Activated naive CD4-positive, alpha-beta T cell treated with anti-CD3 and anti-CD28 coated beads, Interleukin-2, amount 10 ng/mL, durations not matched to agents 7 days and 5 days (primary cell): ENCODE results near the gene PHF21A.
"Not testable (repeated sequence)": the region's sequence is repeated elsewhere in the genome, so short reads cannot be mapped to it uniquely, and the experiment has no call there.

Experiments
- CTCF ChIA-PET: fragments of 350-600 bp; sonication (Branson Sonifier 250); formaldehyde crosslinking; loops from one replicate; lab custom pipeline; 2021; ENCODE audit warnings: antibody characterized with exemption; lab: Charles Lee
- DNase-seq: peaks from one replicate; pipeline ENCODE4 v3.0.0-alpha.2; 2020
- H3K27ac Mint-ChIP-seq: one replicate; pipeline ENCODE4 v1.8.0; 2021; ENCODE audit warnings: mild to moderate bottlenecking, moderate library complexity, mixed read lengths
- H3K27me3 Mint-ChIP-seq: one replicate; pipeline ENCODE4 v1.8.0; 2021; ENCODE audit warnings: mild to moderate bottlenecking, mixed read lengths
- H3K36me3 Mint-ChIP-seq: one replicate; pipeline ENCODE4 v1.8.0; 2021; ENCODE audit warnings: mixed read lengths
- H3K4me1 Mint-ChIP-seq: one replicate; pipeline ENCODE4 v1.8.0; 2021; ENCODE audit warnings: mixed read lengths
- H3K4me3 Mint-ChIP-seq: one replicate; pipeline ENCODE4 v1.8.0; 2021; ENCODE audit warnings: mild to moderate bottlenecking, moderate library complexity, mixed read lengths
- H3K9me3 Mint-ChIP-seq: one replicate; pipeline ENCODE4 v1.8.0; 2021; ENCODE audit warnings: mixed read lengths

Gene PHF21A

GRCh38 chr11:46018651-46019050 is 102.6 kb downstream of the PHF21A start:
- no peaks in the 10 kb centered on the region for H3K27me3 Mint-ChIP-seq
- H3K9me3 Mint-ChIP-seq = peaks cover 2% of the 10 kb centered on the region
- no peak overlapping the region for H3K4me3 Mint-ChIP-seq
- CTCF ChIA-PET = interaction anchor here (0.6 to 1.0 kb wide), 2 partner anchors 12 to 33 kb away, joined by 3 to 4 read pairs; no protein-coding TSS in a partner anchor
- H3K36me3 Mint-ChIP-seq = no peaks in the 10 kb centered on the region
- no peak for DNase-seq
- no peak overlapping the region for H3K27ac Mint-ChIP-seq
- no peaks in the 10 kb centered on the region for H3K4me1 Mint-ChIP-seq

GRCh38 chr11:46017341-46017740 is 103.9 kb downstream of the PHF21A start:
- Mint-ChIP-seq H3K4me1 (no peaks in the 10 kb centered on the region), H3K4me3 (no peak overlapping the region), H3K36me3 (no peaks in the 10 kb centered on the region), H3K9me3 (peaks cover 2% of the 10 kb centered on the region), H3K27me3 (no peaks in the 10 kb centered on the region), H3K27ac (no peak overlapping the region)
- CTCF ChIA-PET = no interaction called here
- DNase-seq = no peak

GRCh38 chr11:46015941-46016340 is 105.3 kb downstream of the PHF21A start:
- Mint-ChIP-seq H3K4me3 (no peak overlapping the region), H3K27me3 (no peaks in the 10 kb centered on the region), H3K9me3 (peaks cover 2% of the 10 kb centered on the region), H3K36me3 (no peaks in the 10 kb centered on the region), H3K27ac (no peak overlapping the region), H3K4me1 (no peaks in the 10 kb centered on the region)
- DNase-seq = no peak
- CTCF ChIA-PET = interaction anchor here (0.6 to 1.2 kb wide), 2 partner anchors 9 kb away, joined by 3 to 5 read pairs; no protein-coding TSS in a partner anchor

GRCh38 chr11:46014168-46014567 is 107.1 kb downstream of the PHF21A start:
- H3K9me3 Mint-ChIP-seq, H3K4me1 Mint-ChIP-seq, H3K27ac Mint-ChIP-seq, H3K27me3 Mint-ChIP-seq, CTCF ChIA-PET, DNase-seq, H3K4me3 Mint-ChIP-seq, H3K36me3 Mint-ChIP-seq: not testable (repeated sequence)

GRCh38 chr11:46012185-46012584 is 109.1 kb downstream of the PHF21A start:
- Mint-ChIP-seq H3K27ac (no peak overlapping the region), H3K9me3 (peaks cover 2% of the 10 kb centered on the region), H3K27me3 (no peaks in the 10 kb centered on the region), H3K4me1 (no peaks in the 10 kb centered on the region), H3K36me3 (no peaks in the 10 kb centered on the region), H3K4me3 (no peak overlapping the region)
- CTCF ChIA-PET = interaction anchor here (0.6 to 1.2 kb wide), 3 partner anchors 9 to 139 kb away, joined by 3 read pairs; no protein-coding TSS in a partner anchor
- no peak for DNase-seq

- H3K36me3 Mint-ChIP-seq = no peaks in the 10 kb centered on the region
- H3K4me1 Mint-ChIP-seq = no peaks in the 10 kb centered on the region
- DNase-seq = no peak
- CTCF ChIA-PET = no interaction called here
- H3K9me3 Mint-ChIP-seq = peaks cover 2% of the 10 kb centered on the region
- H3K27ac Mint-ChIP-seq = no peak overlapping the region
- H3K4me3 Mint-ChIP-seq = no peak overlapping the region
- H3K27me3 Mint-ChIP-seq = no peaks in the 10 kb centered on the region
Observed at GRCh38 chr11:46010100-46010499, 111.2 kb downstream of the PHF21A start.

- CTCF ChIA-PET = no interaction called here
- H3K27ac Mint-ChIP-seq = no peak overlapping the region
- no peak overlapping the region for H3K4me3 Mint-ChIP-seq
Observed at GRCh38 chr11:46009647-46010046, 111.6 kb downstream of the PHF21A start.

GRCh38 chr11:46006418-46007070 is 114.7 kb downstream of the PHF21A start:
- H3K27me3 Mint-ChIP-seq = no peaks in the 10 kb centered on the region
- no peak overlapping the region for H3K4me3 Mint-ChIP-seq
- no peaks in the 10 kb centered on the region for H3K4me1 Mint-ChIP-seq
- H3K27ac Mint-ChIP-seq = no peak overlapping the region
- DNase-seq = peak; percentile 33
- no peaks in the 10 kb centered on the region for H3K9me3 Mint-ChIP-seq
- CTCF ChIA-PET = interaction anchor here (0.6 to 2.9 kb wide), 30 partner anchors 9 to 928 kb away, joined by 3 to 52 read pairs (median 4); partner anchors contain the start of gene PEX16
- H3K36me3 Mint-ChIP-seq = no peaks in the 10 kb centered on the region

More at GRCh38 chr11:46009647-46010046, 111.6 kb downstream of the PHF21A start:
- Mint-ChIP-seq H3K36me3 (no peaks in the 10 kb centered on the region), H3K9me3 (no peaks in the 10 kb centered on the region), H3K27me3 (no peaks in the 10 kb centered on the region), H3K4me1 (no peaks in the 10 kb centered on the region)
- DNase-seq = no peak

GRCh38 chr11:46003572-46003971 is 117.7 kb downstream of the PHF21A start:
- CTCF ChIA-PET = interaction anchor here (0.6 to 1.2 kb wide), 3 partner anchors 9 to 186 kb away, joined by 3 to 5 read pairs (median 4); no protein-coding TSS in a partner anchor
- no peak for DNase-seq
- Mint-ChIP-seq H3K9me3 (no peaks in the 10 kb centered on the region), H3K4me3 (no peak overlapping the region), H3K4me1 (no peaks in the 10 kb centered on the region), H3K27me3 (no peaks in the 10 kb centered on the region), H3K27ac (no peak overlapping the region), H3K36me3 (no peaks in the 10 kb centered on the region)

- DNase-seq = no peak
- no peaks in the 10 kb centered on the region for H3K9me3 Mint-ChIP-seq
- H3K27me3 Mint-ChIP-seq = no peaks in the 10 kb centered on the region
- no peaks in the 10 kb centered on the region for H3K36me3 Mint-ChIP-seq
- no peak overlapping the region for H3K4me3 Mint-ChIP-seq
- CTCF ChIA-PET = interaction anchor here (1.3 to 3.2 kb wide), 2 partner anchors 37 to 135 kb away, joined by 3 to 13 read pairs; no protein-coding TSS in a partner anchor
- H3K4me1 Mint-ChIP-seq = no peaks in the 10 kb centered on the region
- no peak overlapping the region for H3K27ac Mint-ChIP-seq
Observed at GRCh38 chr11:46002189-46002588, 119.1 kb downstream of the PHF21A start.

- no peak overlapping the region for H3K4me3 Mint-ChIP-seq
- H3K27ac Mint-ChIP-seq = no peak overlapping the region
- DNase-seq = no peak
- H3K27me3 Mint-ChIP-seq = no peaks in the 10 kb centered on the region
- CTCF ChIA-PET = interaction anchor here (1.3 to 3.2 kb wide), 2 partner anchors 36 to 136 kb away, joined by 3 to 13 read pairs; no protein-coding TSS in a partner anchor
- H3K9me3 Mint-ChIP-seq = no peaks in the 10 kb centered on the region
- H3K4me1 Mint-ChIP-seq = no peaks in the 10 kb centered on the region
- no peaks in the 10 kb centered on the region for H3K36me3 Mint-ChIP-seq
Observed at GRCh38 chr11:46001448-46001914, 119.8 kb downstream of the PHF21A start.

- Mint-ChIP-seq H3K4me1 (no peaks in the 10 kb centered on the region), H3K36me3 (no peaks in the 10 kb centered on the region), H3K27me3 (peaks cover 4% of the 10 kb centered on the region), H3K27ac (no peak overlapping the region), H3K9me3 (no peaks in the 10 kb centered on the region), H3K4me3 (no peak overlapping the region)
- DNase-seq = no peak
- CTCF ChIA-PET = no interaction called here
Observed at GRCh38 chr11:45997599-45997998, 123.7 kb downstream of the PHF21A start.

- H3K4me3 Mint-ChIP-seq = no peak overlapping the region
- no peaks in the 10 kb centered on the region for H3K36me3 Mint-ChIP-seq
- peaks cover 4% of the 10 kb centered on the region for H3K27me3 Mint-ChIP-seq
- CTCF ChIA-PET = interaction anchor here (1.6 kb wide), 1 partner anchor 11 kb away, joined by 6 read pairs; no protein-coding TSS in a partner anchor
- H3K27ac Mint-ChIP-seq = no peak overlapping the region
- DNase-seq = no peak
- H3K9me3 Mint-ChIP-seq = no peaks in the 10 kb centered on the region
- H3K4me1 Mint-ChIP-seq = no peaks in the 10 kb centered on the region
Observed at GRCh38 chr11:45995342-45995734, 125.9 kb downstream of the PHF21A start.

- no peak overlapping the region for H3K4me3 Mint-ChIP-seq
- CTCF ChIA-PET = interaction anchor here (0.6 to 1.6 kb wide), 2 partner anchors 12 to 61 kb away, joined by 4 to 6 read pairs; no protein-coding TSS in a partner anchor
- no peaks in the 10 kb centered on the region for H3K4me1 Mint-ChIP-seq
- H3K27ac Mint-ChIP-seq = no peak overlapping the region
- H3K36me3 Mint-ChIP-seq = no peaks in the 10 kb centered on the region
- DNase-seq = no peak
- peaks cover 4% of the 10 kb centered on the region for H3K27me3 Mint-ChIP-seq
- no peaks in the 10 kb centered on the region for H3K9me3 Mint-ChIP-seq
Observed at GRCh38 chr11:45994371-45995341, 126.6 kb downstream of the PHF21A start.
